ENCODE data around the gene PRPS1. TPM values are rescaled to one million over a fixed set of nuclear protein-coding genes. Genes with fewer than 3 reads are reported as not detected.

PRPS1 gene
- total RNA-seq, 1 experiment from 2014 or later = 90.5 TPM

- Histone ChIP-seq H2AFZ (ENCODE audit: low read length) (no peak overlapping the region), H3K4ac (ENCODE audit: low read depth, low read length) (no peak overlapping the region), H2BK5ac (ENCODE audit: insufficient read length, low read length) (no peak overlapping the region), H3K56ac (ENCODE audit: insufficient read length, low read depth, low read length) (no peak overlapping the region), H2BK12ac (ENCODE audit: insufficient read length, low read depth, low read length) (no peak overlapping the region), H4K20me1 (ENCODE audit: control insufficient read depth, insufficient read depth, insufficient read length) (no peaks in the 10 kb centered on the region), H3K27me3 (ENCODE audit: insufficient read depth, low read length) (no peaks in the 10 kb centered on the region), H2BK120ac (ENCODE audit: low read depth, low read length, poor library complexity, severe bottlenecking) (no peak overlapping the region), H3K23ac (ENCODE audit: insufficient read length, low read depth, low read length) (no peak overlapping the region), H2AK5ac (ENCODE audit: insufficient read length, low read length) (no peak overlapping the region), H3K4me2 (ENCODE audit: insufficient read depth, insufficient read length, low read length) (no peak overlapping the region), H3K79me1 (ENCODE audit: insufficient read depth, low read depth, low read length, poor library complexity, severe bottlenecking) (no peaks in the 10 kb centered on the region), H3K14ac (ENCODE audit: insufficient read depth, low read length) (no peak overlapping the region), H4K8ac (replicated peaks; ENCODE audit: insufficient read length, low read depth, low read length) (no peak overlapping the region), H3K9ac (ENCODE audit: extremely low read depth, insufficient read length, low read length) (no peak overlapping the region), H4K91ac (ENCODE audit: insufficient read length, low read depth, low read length) (no peak overlapping the region), H3K4me1 (ENCODE audit: insufficient read depth, low read length) (no peaks in the 10 kb centered on the region), H2BK20ac (ENCODE audit: low read depth, low read length, poor library complexity, severe bottlenecking) (no peak overlapping the region), H3K27ac (ENCODE audit: insufficient read length, low read depth, low read length) (no peak overlapping the region), H3T11ph (ENCODE audit: low read length) (no peak overlapping the region), H3K9me3 (ENCODE audit: control insufficient read depth, low read depth, low read length) (no peaks in the 10 kb centered on the region), H2BK15ac (ENCODE audit: low read depth, low read length) (no peak overlapping the region), H3K23me2 (ENCODE audit: insufficient read length, low read depth, low read length, poor library complexity, severe bottlenecking) (no peaks in the 10 kb centered on the region), H4K5ac (ENCODE audit: insufficient read length, low read depth, low read length) (no peak overlapping the region), H3K79me2 (ENCODE audit: insufficient read depth, low read length) (no peaks in the 10 kb centered on the region), H3K18ac (ENCODE audit: insufficient read length, low read depth, low read length) (no peak overlapping the region)
- Mint-ChIP-seq H3K36me3 (ENCODE audit: insufficient read depth in 1 of 3, low read depth in 3 of 3) (peaks cover 54 to 74% (median 68%) of the 10 kb centered on the region in 3 experiments), H3K4me1 (peaks cover 0 to 4% of the 10 kb centered on the region in 2 experiments; a peak in 2 of 4 replicates), H3K27me3 (ENCODE audit: low read depth) (no peaks in the 10 kb centered on the region; the same call in none of the 2 replicates), H3K27ac (no peak overlapping the region), H3K4me3 (no peak overlapping the region), H3K9me3 (peaks cover 0 to 45% of the 10 kb centered on the region in 2 experiments; a peak in 2 of 5 replicates)
- no peak for DNase-seq
- no peak for TF ChIP-seq CTCF (conservative IDR thresholded peaks at IDR 0.05)
- WGBS (ENCODE audit: extremely low coverage, insufficient read length, low lambda C conversion rate) = no CpG with 5 or more reads among the region's 4 CpGs
Measured at GRCh38 chrX:107648332-107648731, 20.0 kb downstream of the PRPS1 start.

Data from H9 (cell line).